GM23338 (cell line): ENCODE results near the gene FARS2. TPM values are rescaled to one million over a fixed set of nuclear protein-coding genes. Genes with fewer than 3 reads are reported as not detected.

ENCODE experiments used
- ATAC-seq: fragments of 200-7000 bp; cut with Tn5 transposase; 3 replicates; pipeline ENCODE4 v1.9.1; 2020
- DNase-seq: peaks from one replicate; pipeline ENCODE4 v3.0.0-alpha.2; 2015; ENCODE audit warnings: low spot score
- H2AFZ ChIP-seq: fragments of 200-600 bp; sonication (generic); 2 replicates; pipeline ENCODE4 v1.8.0; 2016; ENCODE audit warnings: antibody characterized with exemption, mild to moderate bottlenecking, moderate library complexity
- H3F3A ChIP-seq: fragments of 200-600 bp; sonication (generic); replicated peaks from 2 replicates; pipeline ENCODE4 v1.8.0; 2017; ENCODE audit warnings: antibody characterized with exemption, mixed run types, low read depth
- H3K27ac ChIP-seq: fragments of 200-600 bp; sonication (generic); 2 replicates; pipeline ENCODE4 v1.6.1; 2016; ENCODE audit warnings: low read depth
- H3K27me3 ChIP-seq: fragments of 200-600 bp; sonication (generic); 2 replicates; pipeline ENCODE4 v1.8.0; 2016; ENCODE audit warnings: mild to moderate bottlenecking, mixed run types, moderate library complexity; ENCODE audit not compliant: insufficient read depth
- H3K36me3 ChIP-seq: fragments of 200-600 bp; sonication (generic); 2 replicates; pipeline ENCODE4 v1.8.0; 2016; ENCODE audit warnings: mild to moderate bottlenecking; ENCODE audit not compliant: insufficient read depth
- H3K4me1 ChIP-seq: fragments of 200-600 bp; sonication (generic); 2 replicates; pipeline ENCODE4 v1.8.0; 2016; ENCODE audit warnings: mild to moderate bottlenecking, moderate library complexity; ENCODE audit not compliant: insufficient read depth
- H3K4me2 ChIP-seq: fragments of 200-600 bp; sonication (generic); 2 replicates; pipeline ENCODE4 v1.7.1; 2017; ENCODE audit warnings: mixed run types
- H3K4me3 ChIP-seq: fragments of 200-600 bp; sonication (generic); 2 replicates; pipeline ENCODE4 v1.6.1; 2016; ENCODE audit warnings: mixed run types
- H3K79me2 ChIP-seq: fragments of 200-600 bp; sonication (generic); replicated peaks from 2 replicates; pipeline ENCODE4 v1.8.0; 2017; ENCODE audit warnings: mild to moderate bottlenecking; ENCODE audit not compliant: insufficient read depth
- H3K9me2 ChIP-seq: fragments of 200-600 bp; sonication (generic); 2 replicates; pipeline ENCODE4 v1.8.0; 2017; ENCODE audit not compliant: insufficient read depth
- H4K20me1 ChIP-seq: fragments of 200-600 bp; sonication (generic); replicated peaks from 2 replicates; pipeline ENCODE4 v1.8.0; 2017; ENCODE audit warnings: mild to moderate bottlenecking; ENCODE audit not compliant: insufficient read depth
- H3K27ac Mint-ChIP-seq: 2 replicates; pipeline ENCODE4 v1.8.0; 2020; ENCODE audit warnings: inconsistent platforms, mild to moderate bottlenecking, moderate library complexity, mixed read lengths
- H3K27me3 Mint-ChIP-seq: 3 replicates; pipeline ENCODE4 v1.8.0; 2022; ENCODE audit warnings: low read depth, mild to moderate bottlenecking, moderate library complexity, mixed read lengths, inconsistent platforms; ENCODE audit not compliant: insufficient read depth, poor library complexity
- H3K36me3 Mint-ChIP-seq: 3 replicates; pipeline ENCODE4 v1.8.0; 2021; ENCODE audit warnings: low read depth, mild to moderate bottlenecking, inconsistent platforms, moderate library complexity, mixed read lengths
- H3K4me1 Mint-ChIP-seq: 3 replicates; pipeline ENCODE4 v1.8.0; 2020; ENCODE audit warnings: mild to moderate bottlenecking, inconsistent platforms, mixed read lengths
- H3K4me3 Mint-ChIP-seq: 3 replicates; pipeline ENCODE4 v1.8.0; 2021; ENCODE audit warnings: moderate library complexity, mild to moderate bottlenecking, inconsistent platforms, mixed read lengths
- H3K9me3 Mint-ChIP-seq: 3 replicates; pipeline ENCODE4 v1.8.0; 2020; ENCODE audit warnings: moderate library complexity, mild to moderate bottlenecking, inconsistent platforms, mixed read lengths
- ETS1 ChIP-seq: IDR thresholded peaks from 2 replicates; pipeline ENCODE4 v1.6.1; 2016; ENCODE audit warnings: antibody characterized with exemption
- EZH2 ChIP-seq: fragments of 200-600 bp; sonication (generic); IDR thresholded peaks from one replicate; pipeline ENCODE4 v1.8.0; 2017; ENCODE audit warnings: antibody characterized with exemption, mild to moderate bottlenecking, low read depth; ENCODE audit not compliant: unreplicated experiment
- EZH2phosphoT487 ChIP-seq: fragments of 200-600 bp; sonication (generic); IDR thresholded peaks from one replicate; pipeline ENCODE4 v1.8.1; 2018; ENCODE audit warnings: antibody characterized with exemption; ENCODE audit not compliant: unreplicated experiment
- JUNB ChIP-seq: IDR thresholded peaks from one replicate; pipeline ENCODE4 v1.6.1; 2016; ENCODE audit warnings: antibody characterized with exemption; ENCODE audit not compliant: unreplicated experiment
- NANOG ChIP-seq: IDR thresholded peaks from 2 replicates; pipeline ENCODE4 v1.6.1; 2016; ENCODE audit warnings: antibody characterized with exemption, borderline replicate concordance
- REST ChIP-seq: IDR thresholded peaks from one replicate; pipeline ENCODE4 v1.6.1; 2018; ENCODE audit warnings: antibody characterized with exemption; ENCODE audit not compliant: unreplicated experiment
- ZNF114 ChIP-seq: fragments of 250-450 bp; sonication (Bioruptor Pico); IDR thresholded peaks from 2 replicates; pipeline ENCODE4 v1.5.0; 2020; ENCODE audit warnings: mild to moderate bottlenecking, moderate library complexity
- polyA plus RNA-seq: library from polyadenylated mRNA; unstranded; fragments of >200 nt; fragmentation: Nextera tagmentation; extraction: Ambion mirVana; gene quantifications from 2 replicates; pipeline ENCODE4 v1.2.1, GENCODE V29; 2016
- total RNA-seq: library from RNA; depleted of rRNA; stranded (reverse); fragments of >200 nt; shearing (Covaris generic); gene quantifications from 2 replicates; pipeline ENCODE4 v1.2.3, GENCODE V29; 2014
- TF ChIP-seq, protein P1 (sequence below): fragments of 250-450 bp; sonication (Bioruptor Pico); IDR thresholded peaks from 2 replicates; pipeline ENCODE4 v1.5.0; 2020; ENCODE audit warnings: mild to moderate bottlenecking, moderate library complexity

FARS2 gene
- total and polyA plus RNA-seq, 2 experiments from 2014 or later = 7.6 to 19.0 TPM

DNA sequence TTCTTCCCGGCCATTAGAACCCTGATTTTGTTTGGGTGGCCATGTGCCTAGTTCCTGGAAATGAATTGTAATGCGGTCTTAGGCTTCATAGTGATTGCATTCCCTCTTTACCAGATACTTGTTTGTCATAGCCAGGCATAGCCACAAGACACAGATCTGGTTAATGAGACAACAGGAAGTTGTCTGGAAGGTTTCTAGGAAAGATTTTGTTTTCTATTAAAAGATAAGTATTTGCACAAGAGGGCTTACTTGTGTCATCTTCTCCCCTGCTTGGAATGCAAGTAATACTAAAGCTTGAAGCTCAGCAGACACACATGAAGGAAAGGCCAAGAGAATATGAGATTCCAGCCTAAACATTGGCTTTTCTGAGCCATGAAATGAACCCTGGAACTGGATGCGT is 12.9 kb downstream of the FARS2 start:
- Mint-ChIP-seq H3K36me3 (no peaks in the 10 kb centered on the region), H3K27ac (no peak overlapping the region), H3K27me3 (peaks cover 2% of the 10 kb centered on the region), H3K9me3 (no peaks in the 10 kb centered on the region), H3K4me1 (peaks cover 37% of the 10 kb centered on the region), H3K4me3 (no peak overlapping the region)
- H3K27me3 ChIP-seq = no peaks in the 10 kb centered on the region
- H3F3A ChIP-seq = no peaks in the 10 kb centered on the region
- H4K20me1 ChIP-seq = peaks cover 6% of the 10 kb centered on the region; the same call in 1 of the 2 replicates
- peaks cover 24% of the 10 kb centered on the region for H3K4me1 ChIP-seq
- DNase-seq (no peak), ATAC-seq (no peak)
- no peaks in the 10 kb centered on the region for H3K9me2 ChIP-seq
- TF ChIP-seq, protein P1, sequence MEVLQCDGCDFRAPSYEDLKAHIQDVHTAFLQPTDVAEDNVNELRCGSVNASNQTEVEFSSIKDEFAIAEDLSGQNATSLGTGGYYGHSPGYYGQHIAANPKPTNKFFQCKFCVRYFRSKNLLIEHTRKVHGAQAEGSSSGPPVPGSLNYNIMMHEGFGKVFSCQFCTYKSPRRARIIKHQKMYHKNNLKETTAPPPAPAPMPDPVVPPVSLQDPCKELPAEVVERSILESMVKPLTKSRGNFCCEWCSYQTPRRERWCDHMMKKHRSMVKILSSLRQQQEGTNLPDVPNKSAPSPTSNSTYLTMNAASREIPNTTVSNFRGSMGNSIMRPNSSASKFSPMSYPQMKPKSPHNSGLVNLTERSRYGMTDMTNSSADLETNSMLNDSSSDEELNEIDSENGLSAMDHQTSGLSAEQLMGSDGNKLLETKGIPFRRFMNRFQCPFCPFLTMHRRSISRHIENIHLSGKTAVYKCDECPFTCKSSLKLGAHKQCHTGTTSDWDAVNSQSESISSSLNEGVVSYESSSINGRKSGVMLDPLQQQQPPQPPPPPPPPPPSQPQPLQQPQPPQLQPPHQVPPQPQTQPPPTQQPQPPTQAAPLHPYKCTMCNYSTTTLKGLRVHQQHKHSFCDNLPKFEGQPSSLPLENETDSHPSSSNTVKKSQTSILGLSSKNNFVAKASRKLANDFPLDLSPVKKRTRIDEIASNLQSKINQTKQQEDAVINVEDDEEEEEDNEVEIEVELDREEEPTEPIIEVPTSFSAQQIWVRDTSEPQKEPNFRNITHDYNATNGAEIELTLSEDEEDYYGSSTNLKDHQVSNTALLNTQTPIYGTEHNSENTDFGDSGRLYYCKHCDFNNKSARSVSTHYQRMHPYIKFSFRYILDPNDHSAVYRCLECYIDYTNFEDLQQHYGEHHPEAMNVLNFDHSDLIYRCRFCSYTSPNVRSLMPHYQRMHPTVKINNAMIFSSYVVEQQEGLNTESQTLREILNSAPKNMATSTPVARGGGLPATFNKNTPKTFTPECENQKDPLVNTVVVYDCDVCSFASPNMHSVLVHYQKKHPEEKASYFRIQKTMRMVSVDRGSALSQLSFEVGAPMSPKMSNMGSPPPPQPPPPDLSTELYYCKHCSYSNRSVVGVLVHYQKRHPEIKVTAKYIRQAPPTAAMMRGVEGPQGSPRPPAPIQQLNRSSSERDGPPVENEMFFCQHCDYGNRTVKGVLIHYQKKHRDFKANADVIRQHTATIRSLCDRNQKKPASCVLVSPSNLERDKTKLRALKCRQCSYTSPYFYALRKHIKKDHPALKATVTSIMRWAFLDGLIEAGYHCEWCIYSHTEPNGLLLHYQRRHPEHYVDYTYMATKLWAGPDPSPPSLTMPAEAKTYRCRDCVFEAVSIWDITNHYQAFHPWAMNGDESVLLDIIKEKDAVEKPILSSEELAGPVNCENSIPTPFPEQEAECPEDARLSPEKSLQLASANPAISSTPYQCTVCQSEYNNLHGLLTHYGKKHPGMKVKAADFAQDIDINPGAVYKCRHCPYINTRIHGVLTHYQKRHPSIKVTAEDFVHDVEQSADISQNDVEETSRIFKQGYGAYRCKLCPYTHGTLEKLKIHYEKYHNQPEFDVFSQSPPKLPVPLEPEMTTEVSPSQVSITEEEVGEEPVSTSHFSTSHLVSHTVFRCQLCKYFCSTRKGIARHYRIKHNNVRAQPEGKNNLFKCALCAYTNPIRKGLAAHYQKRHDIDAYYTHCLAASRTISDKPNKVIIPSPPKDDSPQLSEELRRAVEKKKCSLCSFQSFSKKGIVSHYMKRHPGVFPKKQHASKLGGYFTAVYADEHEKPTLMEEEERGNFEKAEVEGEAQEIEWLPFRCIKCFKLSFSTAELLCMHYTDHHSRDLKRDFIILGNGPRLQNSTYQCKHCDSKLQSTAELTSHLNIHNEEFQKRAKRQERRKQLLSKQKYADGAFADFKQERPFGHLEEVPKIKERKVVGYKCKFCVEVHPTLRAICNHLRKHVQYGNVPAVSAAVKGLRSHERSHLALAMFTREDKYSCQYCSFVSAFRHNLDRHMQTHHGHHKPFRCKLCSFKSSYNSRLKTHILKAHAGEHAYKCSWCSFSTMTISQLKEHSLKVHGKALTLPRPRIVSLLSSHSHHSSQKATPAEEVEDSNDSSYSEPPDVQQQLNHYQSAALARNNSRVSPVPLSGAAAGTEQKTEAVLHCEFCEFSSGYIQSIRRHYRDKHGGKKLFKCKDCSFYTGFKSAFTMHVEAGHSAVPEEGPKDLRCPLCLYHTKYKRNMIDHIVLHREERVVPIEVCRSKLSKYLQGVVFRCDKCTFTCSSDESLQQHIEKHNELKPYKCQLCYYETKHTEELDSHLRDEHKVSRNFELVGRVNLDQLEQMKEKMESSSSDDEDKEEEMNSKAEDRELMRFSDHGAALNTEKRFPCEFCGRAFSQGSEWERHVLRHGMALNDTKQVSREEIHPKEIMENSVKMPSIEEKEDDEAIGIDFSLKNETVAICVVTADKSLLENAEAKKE (CRISPR knock-in tag) = no peak
- H3K36me3 ChIP-seq = no peaks in the 10 kb centered on the region
- H3K79me2 ChIP-seq = peaks cover 6% of the 10 kb centered on the region
- H3K27ac ChIP-seq = no peak overlapping the region
- H3K4me3 ChIP-seq = no peak overlapping the region
- H3K4me2 ChIP-seq = no peak overlapping the region
- no peak overlapping the region for H2AFZ ChIP-seq

- Histone ChIP-seq H3K27me3 (no peaks in the 10 kb centered on the region), H3K4me3 (no peak overlapping the region), H4K20me1 (no peaks in the 10 kb centered on the region; the same call in 1 of the 2 replicates), H3K9me2 (no peaks in the 10 kb centered on the region), H3K79me2 (peaks cover 12% of the 10 kb centered on the region), H3K27ac (no peak overlapping the region), H3K4me1 (peaks cover 24% of the 10 kb centered on the region), H3F3A (no peaks in the 10 kb centered on the region), H3K36me3 (no peaks in the 10 kb centered on the region), H2AFZ (no peak overlapping the region), H3K4me2 (no peak overlapping the region)
- ATAC-seq (no peak), DNase-seq (no peak)
- Mint-ChIP-seq H3K36me3 (no peaks in the 10 kb centered on the region), H3K4me3 (no peak overlapping the region), H3K4me1 (peaks cover 32% of the 10 kb centered on the region), H3K9me3 (no peaks in the 10 kb centered on the region), H3K27ac (no peak overlapping the region), H3K27me3 (peaks cover 5% of the 10 kb centered on the region)
- TF ChIP-seq EZH2phosphoT487 (no peak), REST (no peak), NANOG (no peak), EZH2 (no peak), JUNB (no peak), ZNF114 (CRISPR knock-in tag) (no peak), ETS1 (no peak)
Observed at GRCh38 chr6:5275497-5275896, 14.2 kb downstream of the FARS2 start.
